ENCODE measurements around the gene CAPN9.
"Not testable (repeated sequence)": the region's sequence is repeated elsewhere in the genome, so short reads cannot be mapped to it uniquely, and the experiment has no call there.

CAPN9 gene

DNA sequence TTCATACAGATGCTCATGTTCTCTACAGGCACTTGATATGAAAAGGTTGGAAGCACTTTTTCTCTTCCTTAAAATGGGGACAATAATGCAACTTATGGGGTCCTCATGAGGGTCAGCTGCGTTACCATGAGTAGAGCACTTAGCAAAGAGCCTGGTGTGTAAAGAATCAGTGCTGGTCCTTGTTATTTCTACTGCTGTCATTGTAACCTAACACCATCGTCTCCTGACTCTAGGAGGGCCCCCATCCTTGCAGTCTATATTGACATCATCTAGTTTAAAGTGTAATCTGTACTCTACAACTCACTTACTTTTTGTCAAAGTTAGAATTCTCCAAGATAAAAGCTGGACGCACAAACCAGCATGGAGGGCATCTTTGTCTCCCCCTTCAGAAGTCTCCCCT lies 2.4 kb downstream of the CAPN9 start:
- DNase-seq = no peak

- no peak for DNase-seq
These were observed 3.4 kb downstream of the CAPN9 start for GRCh38 chr1:230750576-230750975.

DNA sequence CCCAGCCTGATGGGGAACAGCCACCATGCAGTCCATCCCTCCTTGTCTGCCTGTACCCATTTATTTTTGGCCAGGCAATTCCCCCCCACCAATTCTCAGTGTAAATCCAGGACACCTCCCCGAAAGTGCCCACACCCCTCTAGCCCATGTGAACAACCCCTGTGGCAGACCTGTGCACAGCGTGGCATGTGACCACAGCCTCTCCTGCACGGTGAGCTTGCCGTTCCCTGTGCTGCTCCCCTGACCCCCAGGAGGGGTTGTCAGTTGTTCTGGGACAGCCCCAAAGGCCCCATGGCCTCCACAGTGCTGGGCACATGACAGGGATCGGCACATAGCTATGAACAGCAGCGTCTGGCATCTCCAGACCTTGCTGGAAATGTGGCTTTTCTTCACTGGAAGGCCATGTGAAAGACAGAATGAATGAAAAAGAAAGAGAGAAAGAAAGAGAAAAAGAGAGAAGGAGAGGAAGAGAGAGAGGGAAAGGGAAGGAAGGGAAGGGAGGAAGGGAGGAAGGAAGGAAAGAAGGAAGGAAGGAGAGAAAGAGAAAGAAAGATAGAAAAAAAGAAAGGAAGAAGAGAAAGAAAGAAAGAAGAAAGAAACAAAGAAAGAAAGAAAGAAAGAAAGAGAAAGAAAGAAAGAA lies 3.9 kb downstream of the CAPN9 start:
- no peak for DNase-seq

- DNase-seq = no peak
These were observed 5.2 kb downstream of the CAPN9 start for GRCh38 chr1:230752407-230752806.

DNA sequence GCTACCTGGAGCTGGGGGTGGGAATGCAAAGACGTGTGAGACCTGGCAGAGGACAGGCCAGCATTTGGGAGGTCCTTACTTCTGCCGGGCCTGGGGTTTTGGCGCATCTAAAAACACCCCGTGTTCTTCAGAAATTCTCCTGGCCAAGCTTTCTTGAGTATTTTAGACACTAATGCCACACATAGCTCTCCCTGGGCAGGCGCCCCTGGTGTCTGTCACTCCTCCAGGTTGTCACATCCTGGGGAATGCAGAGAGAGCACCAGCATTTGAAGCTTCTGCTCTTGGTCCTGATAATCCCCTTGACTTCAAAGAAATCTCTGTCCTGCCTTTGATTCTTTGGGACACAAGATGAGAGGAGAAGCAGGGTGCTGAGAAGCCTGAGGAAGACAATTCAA lies 6.0 kb downstream of the CAPN9 start:
- no peak for DNase-seq

DNA sequence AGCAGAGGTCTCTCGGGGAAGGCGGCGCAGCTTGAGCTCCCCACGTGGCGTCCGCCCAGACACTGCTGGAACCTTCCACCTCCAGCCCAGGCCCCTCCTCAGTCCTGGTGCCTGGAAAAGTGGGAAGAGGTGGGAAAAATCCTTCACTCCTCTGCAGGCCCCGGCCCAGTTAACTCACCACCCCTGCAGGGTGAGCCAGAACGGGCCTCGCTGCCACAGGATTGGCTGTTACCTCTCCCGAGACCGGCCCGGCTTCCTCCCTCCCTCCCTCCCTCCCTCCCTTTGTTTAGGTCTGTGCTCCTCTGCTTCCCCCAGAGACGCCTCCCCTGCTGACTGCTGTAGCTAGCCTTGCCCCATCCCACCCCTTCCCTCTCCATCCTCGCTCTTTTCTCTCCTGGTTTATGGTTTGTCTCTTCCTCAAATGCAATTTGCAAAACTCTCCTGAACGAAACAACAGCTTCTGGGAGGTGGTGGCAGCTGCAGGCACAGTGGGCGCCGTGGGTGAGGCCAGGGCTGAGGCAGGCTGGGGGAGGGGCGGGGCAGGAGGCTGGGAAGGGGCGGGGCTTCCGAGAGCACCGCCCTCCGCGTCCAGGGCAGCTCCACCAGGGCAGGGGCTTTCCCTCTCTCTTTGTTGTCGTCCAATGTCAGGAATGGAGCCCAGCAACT lies 6.5 kb downstream of the CAPN9 start:
- DNase-seq = peak; percentile 10

DNA sequence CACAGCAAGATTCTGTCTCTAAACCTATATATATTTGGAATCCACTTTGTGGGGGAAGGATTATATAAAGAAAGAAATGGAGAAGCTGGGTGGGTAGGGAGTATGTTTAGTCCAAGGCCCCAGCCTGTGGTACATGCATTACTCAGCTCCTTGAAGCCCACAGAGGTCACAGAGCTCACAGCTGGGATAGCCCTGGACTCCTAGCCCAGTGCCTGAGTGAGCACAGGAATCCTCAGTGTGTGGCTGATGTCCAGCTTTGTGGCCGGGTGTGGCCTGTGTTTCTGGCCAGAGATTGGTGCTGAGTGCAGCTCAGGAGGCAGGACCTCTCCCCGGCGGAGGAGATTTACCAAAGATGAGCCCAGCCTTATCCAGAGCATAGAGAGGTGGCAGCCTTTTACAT lies 7.6 kb downstream of the CAPN9 start:
- no peak for DNase-seq

DNA sequence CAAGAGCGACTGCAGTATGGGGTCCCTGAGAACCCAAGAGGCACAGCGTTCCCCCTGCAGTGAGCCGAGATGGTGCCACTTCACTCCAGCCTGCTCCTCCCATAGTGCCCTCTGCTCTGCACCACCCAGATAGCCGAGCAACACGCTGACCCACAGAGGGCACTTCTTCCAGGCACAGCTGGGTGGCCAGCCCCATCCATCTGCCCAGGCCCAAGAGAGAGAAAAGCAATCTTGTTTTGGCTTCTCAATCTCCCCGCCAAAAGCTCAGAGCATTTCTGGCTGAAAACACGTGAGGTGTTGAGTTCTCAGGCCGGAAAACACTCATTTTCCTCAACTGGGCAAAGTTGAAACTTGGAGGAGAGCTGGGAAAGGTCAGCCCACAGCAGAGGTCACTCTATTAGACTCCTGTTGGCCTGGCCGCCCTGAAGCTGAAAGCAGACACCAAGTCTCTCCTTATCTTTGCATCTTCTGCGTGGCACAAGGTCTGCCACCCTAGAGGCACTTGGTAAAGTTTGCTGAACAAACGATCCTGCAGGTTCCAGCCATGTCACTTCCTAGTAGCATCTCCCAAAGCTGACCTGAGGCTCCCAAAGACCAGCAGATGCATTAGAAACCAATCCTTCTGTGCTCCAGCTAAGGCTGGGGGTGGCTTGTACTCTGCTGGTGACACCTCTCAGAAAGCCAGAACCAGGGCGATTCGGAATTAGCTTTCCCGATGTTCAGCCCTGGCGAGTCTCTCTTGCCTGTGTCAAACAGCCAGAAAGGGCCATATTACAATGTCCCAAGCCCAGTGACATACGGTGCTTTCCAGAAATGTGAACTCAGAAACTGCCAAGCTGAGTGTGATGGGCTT lies 10.9 kb downstream of the CAPN9 start:
- DNase-seq = no peak

DNA sequence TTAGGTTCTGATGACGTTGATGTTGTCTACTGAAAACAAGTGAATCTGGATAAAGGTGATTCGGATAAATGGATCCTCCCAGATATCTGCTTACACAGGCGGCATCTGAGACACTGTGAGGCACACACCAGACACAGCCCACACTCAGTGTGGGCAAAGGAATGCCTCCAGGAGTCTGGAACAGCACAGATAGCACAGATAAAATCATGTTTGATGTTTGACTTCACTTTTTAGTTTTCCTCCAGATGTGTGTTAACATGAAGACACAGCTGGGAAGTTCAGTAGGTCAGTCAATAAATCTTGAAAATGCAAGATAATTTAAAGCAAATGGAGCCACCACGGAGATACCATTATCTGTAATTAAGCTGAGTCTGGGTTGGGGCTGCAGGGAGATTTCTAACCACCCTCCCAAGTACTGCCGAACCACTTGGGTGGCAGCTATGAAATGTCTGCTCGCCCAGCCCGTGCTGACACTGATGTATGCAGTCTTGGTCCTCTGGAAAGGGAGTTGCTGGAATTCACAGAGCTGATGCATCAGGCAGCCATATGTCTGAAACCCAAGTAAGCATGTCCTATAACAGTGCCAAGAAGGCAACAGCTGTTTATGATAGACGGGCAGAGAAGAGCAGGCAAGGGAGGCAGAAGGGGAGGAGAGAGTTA lies 11.7 kb downstream of the CAPN9 start:
- no peak for DNase-seq

GRCh38 chr1:230759369-230760065 lies 12.3 kb downstream of the CAPN9 start:
- DNase-seq = no peak

- DNase-seq = no peak
These were observed 13.2 kb downstream of the CAPN9 start for GRCh38 chr1:230760360-230760827.

DNA sequence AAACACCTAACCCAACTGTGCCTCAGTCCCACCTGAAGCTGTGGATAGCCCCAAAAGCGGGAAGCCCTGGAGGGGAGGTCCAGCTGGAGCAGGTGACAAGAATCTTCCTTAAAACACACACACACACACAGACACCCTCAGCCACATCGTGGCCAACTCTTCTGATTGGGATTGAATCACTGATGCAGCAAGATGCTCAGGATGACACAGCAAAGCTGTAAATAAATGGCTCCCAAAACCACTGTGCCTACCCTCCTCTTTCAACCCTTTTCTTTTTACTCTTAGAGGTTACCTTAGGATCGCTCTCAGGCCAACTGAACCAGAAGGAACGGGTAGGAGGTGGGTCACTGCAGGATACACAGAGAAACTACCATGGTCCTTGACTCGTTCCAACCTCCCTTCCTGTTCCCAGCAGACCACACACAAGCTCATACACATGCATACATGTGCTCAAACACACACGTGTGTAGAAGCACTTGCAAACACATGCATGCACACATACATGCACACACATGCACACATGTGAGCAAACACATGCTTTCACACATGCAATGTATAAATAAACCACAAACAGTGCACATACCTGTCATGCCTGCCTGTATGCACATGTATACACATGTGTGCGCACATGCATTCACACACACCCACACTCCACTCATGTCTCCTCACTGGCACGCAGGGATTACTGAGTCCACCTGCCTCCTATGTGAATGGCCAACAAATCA lies 14.4 kb downstream of the CAPN9 start:
- DNase-seq = no peak

DNA sequence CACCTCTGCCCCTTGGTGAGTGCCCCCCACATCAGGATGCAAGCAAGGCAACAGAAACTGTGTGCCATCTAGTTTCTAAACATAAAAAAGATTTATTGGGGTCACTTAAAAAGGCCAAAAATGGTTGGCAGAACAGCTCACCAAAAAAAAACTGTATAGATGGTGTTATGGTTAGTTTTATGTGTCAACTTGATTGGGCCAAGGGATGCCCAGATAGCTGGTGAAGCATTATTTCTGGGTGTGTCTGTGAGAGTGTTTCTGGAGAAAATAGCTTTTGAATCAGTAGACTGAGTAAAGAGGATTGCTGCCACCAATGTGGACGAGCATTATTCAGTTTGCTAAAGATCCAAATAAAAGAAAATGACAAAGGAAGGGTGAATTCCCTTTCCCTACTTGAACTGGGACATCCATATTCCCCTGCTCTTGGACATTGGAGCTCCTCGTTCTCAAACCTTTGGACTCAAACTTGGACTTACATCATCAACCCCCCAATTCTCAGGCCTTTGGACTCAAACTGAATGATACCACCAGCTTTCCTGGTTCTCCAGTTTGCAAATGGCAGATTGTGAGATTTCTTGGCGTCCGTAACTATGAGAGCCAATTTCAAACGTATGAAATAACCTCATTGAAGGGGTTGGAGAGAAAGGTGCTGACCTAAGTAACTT lies 16.9 kb downstream of the CAPN9 start:
- DNase-seq = no peak

GRCh38 chr1:230766318-230766717 lies 19.1 kb downstream of the CAPN9 start:
- no peak for DNase-seq

DNA sequence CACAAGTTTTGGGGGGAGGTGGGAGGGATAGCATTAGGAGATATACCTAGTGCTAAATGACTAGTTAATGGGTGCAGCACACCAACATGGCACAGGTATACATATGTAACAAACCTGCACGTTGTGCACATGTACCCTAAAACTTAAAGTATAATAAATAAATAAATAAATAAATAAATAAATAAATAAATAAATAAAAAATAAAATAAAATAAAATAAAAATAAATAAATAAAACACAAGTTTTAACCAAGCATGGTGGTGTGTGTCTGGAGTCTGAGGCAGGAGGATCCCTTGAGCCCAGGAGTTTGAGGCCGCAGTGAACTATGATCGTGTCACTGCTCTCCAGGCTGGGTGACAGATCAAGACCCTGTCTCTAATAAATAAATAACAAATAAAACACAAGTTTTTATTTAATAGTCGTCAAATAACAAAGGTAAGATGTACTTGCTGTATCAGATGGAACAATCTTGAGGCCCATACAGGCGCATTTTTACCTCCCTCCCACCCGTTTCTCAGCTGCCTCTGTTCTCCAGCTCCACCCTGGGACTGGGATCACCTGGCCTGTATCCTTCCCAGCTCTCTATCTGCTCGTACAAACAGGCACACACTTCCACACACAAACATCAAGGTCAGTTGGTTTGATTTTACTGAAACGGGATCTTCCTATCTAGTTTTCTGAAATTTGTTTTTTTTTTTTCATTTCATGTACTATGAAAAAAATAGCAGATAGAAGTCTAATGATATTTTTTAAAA lies 20.8 kb downstream of the CAPN9 start:
- DNase-seq = not testable (repeated sequence)

DNA sequence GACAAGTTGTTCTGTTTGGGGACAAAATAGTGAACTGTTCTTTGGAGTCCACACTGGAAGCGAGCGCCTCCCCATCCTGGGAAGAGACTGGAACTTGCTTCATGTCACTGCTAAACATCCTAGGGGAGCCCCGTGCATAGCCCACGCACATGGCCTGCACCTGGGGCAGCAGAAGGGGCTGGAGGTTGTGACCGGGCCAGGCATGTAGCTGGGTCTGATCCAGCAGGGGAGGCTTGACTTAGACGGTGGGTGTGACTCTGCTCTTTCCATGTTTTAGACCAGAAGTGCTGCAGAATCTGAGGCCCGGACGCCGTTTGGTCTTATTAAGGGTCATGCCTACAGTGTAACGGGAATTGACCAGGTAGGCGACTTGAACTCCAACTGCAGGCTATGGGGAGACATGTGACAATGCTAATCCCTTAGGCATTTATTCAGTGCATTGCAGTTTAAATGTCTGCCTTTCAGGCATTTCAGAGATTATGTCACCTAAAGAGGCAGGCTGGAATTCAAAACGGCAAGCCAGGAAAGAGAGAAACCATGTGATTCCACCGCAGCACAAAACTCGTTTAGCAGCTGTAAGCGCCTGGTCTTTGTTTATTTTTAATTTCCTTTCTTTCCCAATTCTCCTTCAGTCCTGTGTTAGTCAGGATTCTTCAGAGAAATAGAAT lies 21.8 kb downstream of the CAPN9 start:
- DNase-seq = no peak

DNA sequence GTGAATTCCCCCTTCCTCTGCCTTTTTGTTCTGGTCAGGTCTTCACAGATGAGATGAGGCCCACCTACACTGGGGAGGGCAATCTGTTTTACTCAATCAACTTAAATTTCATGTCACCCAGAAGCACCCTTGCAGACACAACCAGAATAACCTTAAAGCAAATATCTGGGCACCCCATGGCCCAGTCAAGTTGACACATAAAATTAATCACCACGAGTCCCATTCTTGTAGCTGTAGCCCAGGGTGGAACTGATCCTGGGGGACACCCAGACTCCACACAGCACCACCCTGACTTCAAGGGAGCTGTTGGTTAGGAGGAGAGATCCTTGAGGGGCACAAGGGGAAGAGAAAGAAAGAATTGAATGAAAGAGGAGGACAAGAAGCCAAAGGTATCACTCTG lies 23.1 kb downstream of the CAPN9 start:
- DNase-seq = no peak

DNA sequence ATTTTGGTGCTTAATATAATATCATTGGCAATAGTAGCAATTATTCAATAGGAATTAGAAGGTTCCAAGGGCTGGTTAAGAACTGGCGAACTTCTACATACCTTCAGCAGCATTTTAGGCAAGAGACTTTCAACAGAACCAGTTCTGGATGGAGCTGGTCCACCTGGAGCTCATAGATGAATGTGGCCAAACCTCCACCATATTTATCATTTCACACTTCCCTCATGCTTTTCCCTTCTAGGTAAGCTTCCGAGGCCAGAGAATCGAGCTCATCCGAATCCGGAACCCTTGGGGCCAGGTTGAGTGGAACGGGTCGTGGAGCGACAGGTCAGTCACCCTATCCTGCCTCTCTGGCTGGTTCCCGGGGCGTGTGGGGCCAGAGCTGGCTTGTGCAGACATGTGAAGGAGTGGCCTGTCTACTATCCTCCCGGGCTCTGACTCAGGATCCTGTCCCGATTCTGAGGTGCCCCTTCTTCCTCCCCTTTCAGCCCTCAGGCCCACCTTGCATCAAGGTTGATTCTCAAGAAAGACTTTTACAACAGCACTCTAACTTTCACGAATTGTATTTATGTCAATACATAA lies 24.7 kb downstream of the CAPN9 start:
- no peak for DNase-seq
